OCI-LY7 (cell line): ENCODE results near the gene INSIG2. TPM values are rescaled to one million over a fixed set of nuclear protein-coding genes. Genes with fewer than 3 reads are reported as not detected.

Source experiments
- BruUV-seq: library from RNA; stranded (reverse); fragments of 400-500 nt; replicated peaks from 2 replicates; lab custom pipeline; 2021; lab: Mats Ljungman, UMichigan
- CTCF ChIA-PET: fragments of 300-600 bp; sonication (Branson Sonifier 250); formaldehyde crosslinking; loops from one replicate; lab custom pipeline; 2022; ENCODE audit warnings: antibody characterized with exemption; ENCODE audit not compliant: unreplicated experiment; lab: Charles Lee
- POLR2A ChIA-PET: fragments of 300-600 bp; sonication (Branson Sonifier 250); formaldehyde crosslinking; loops from one replicate; lab custom pipeline; 2022; ENCODE audit warnings: antibody characterized with exemption; lab: Charles Lee
- DNase-seq: peaks from one replicate; pipeline ENCODE4 v3.0.0-alpha.2; 2015; ENCODE audit warnings: low spot score
- H2AFZ ChIP-seq: fragments of 200-600 bp; sonication (generic), shearing (Covaris generic); 2 replicates; pipeline ENCODE4 v1.6.1; 2014; ENCODE audit warnings: mild to moderate bottlenecking, antibody characterized with exemption, low read length, moderate library complexity
- H3K27ac ChIP-seq: fragments of 200-600 bp; sonication (generic); 2 replicates; pipeline ENCODE4 v1.5.1; 2014; ENCODE audit warnings: mixed run types, low read depth, mild to moderate bottlenecking, moderate library complexity, low read length, inconsistent platforms; ENCODE audit not compliant: poor library complexity, severe bottlenecking
- H3K36me3 ChIP-seq: fragments of 200-600 bp; sonication (generic); 2 replicates; pipeline ENCODE4 v1.6.1; 2014; ENCODE audit warnings: mild to moderate bottlenecking, antibody characterized with exemption, low read length, moderate library complexity, mixed read lengths; ENCODE audit not compliant: insufficient read depth
- H3K4me1 ChIP-seq: fragments of 200-600 bp; sonication (generic); 2 replicates; pipeline ENCODE4 v1.5.1; 2014; ENCODE audit warnings: mild to moderate bottlenecking, low read length; ENCODE audit not compliant: insufficient read depth, poor library complexity, severe bottlenecking
- H3K4me2 ChIP-seq: fragments of 200-600 bp; sonication (generic); 2 replicates; pipeline ENCODE4 v1.6.1; 2014; ENCODE audit warnings: mild to moderate bottlenecking, low read length
- H3K4me3 ChIP-seq: fragments of 200-600 bp; sonication (generic); 2 replicates; pipeline ENCODE4 v1.5.1; 2014; ENCODE audit warnings: mild to moderate bottlenecking, low read depth, low read length; ENCODE audit not compliant: poor library complexity, severe bottlenecking
- H3K79me2 ChIP-seq: fragments of 200-600 bp; sonication (generic); 2 replicates; pipeline ENCODE4 v1.6.1; 2016; ENCODE audit warnings: low read depth, mild to moderate bottlenecking, low read length, moderate library complexity, mixed read lengths; ENCODE audit not compliant: insufficient read depth
- H3K9me2 ChIP-seq: fragments of 200-600 bp; sonication (generic); 2 replicates; pipeline ENCODE4 v1.6.1; 2016; ENCODE audit warnings: mild to moderate bottlenecking, low read length, mixed read lengths; ENCODE audit not compliant: insufficient read depth
- H3K9me3 ChIP-seq: fragments of 200-600 bp; sonication (generic); 2 replicates; pipeline ENCODE4 v1.6.1; 2014; ENCODE audit warnings: mild to moderate bottlenecking, mixed run types, low read length, mixed read lengths
- H4K20me1 ChIP-seq: fragments of 200-600 bp; sonication (generic); 2 replicates; pipeline ENCODE4 v1.6.1; 2014; ENCODE audit warnings: mild to moderate bottlenecking, antibody characterized with exemption, low read length, moderate library complexity, mixed read lengths; ENCODE audit not compliant: insufficient read depth
- CTCF ChIP-seq: fragments of 200-600 bp; sonication (generic); conservative IDR thresholded peaks from 2 replicates; pipeline ENCODE4 v1.5.1; 2014; ENCODE audit warnings: mild to moderate bottlenecking, antibody characterized with exemption, low read length, moderate library complexity, mixed read lengths
- EZH2phosphoT487 ChIP-seq: fragments of 200-600 bp; sonication (generic); IDR thresholded peaks from 2 replicates; pipeline ENCODE4 v1.6.1; 2018; ENCODE audit warnings: low read depth, borderline replicate concordance, mild to moderate bottlenecking, mixed run types, antibody characterized with exemption, low read length, moderate library complexity, mixed read lengths
- intact Hi-C: fragments of 100-400 bp; cut with micrococcal nuclease; formaldehyde crosslinking; loops from one replicate; pipeline ENCODE4 v1.10.0; 2022; ENCODE audit not compliant: unreplicated experiment
- total RNA-seq, 2 experiments: library from RNA; depleted of rRNA in 1 of 2; stranded (reverse); fragments of >200 nt in 1 of 2; shearing (Covaris generic) in 1 of 2; gene quantifications; 2 replicates each; pipeline ENCODE4 v1.2.3, GENCODE V29; 2014 to 2022

The INSIG2 gene
- total RNA-seq, 2 experiments from 2014 or later: 5.9 to 21.2 TPM

DNA sequence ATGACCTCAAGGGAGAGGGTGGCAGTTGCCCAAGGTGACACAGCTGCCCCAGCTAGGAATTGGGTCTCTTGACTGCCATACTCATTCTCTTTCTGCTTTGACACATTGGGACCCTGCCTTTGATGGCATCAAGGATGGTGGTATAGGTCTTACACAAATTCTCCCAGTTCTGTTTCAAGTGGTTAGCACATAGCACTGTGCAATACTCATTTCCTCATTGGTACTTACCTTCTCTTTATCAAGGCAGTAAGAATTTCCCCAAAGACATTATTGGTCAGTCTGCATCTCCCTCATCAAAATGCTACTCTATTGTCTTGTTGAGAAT, 38.5 kb upstream of the INSIG2 start:
- Histone ChIP-seq H3K27ac (no peak overlapping the region), H3K9me2 (no peaks in the 10 kb centered on the region), H3K4me1 (peaks cover 51% of the 10 kb centered on the region), H4K20me1 (no peaks in the 10 kb centered on the region), H3K4me3 (no peak overlapping the region), H3K36me3 (no peaks in the 10 kb centered on the region), H3K9me3 (no peaks in the 10 kb centered on the region), H3K4me2 (peak overlapping the region; percentile 35), H2AFZ (peak overlapping the region; percentile 65; the same call in 1 of the 2 replicates), H3K79me2 (no peaks in the 10 kb centered on the region)
- TF ChIP-seq EZH2phosphoT487: no peak
- TF ChIP-seq CTCF: no peak
- no TSS peak for BruUV-seq
- peak; percentile 29 for DNase-seq
- intact Hi-C loops: loop anchor here (5.0 to 10.0 kb wide), 4 partner anchors 153 to 1315 kb away; partner anchors contain the start of genes C2orf76 and DBI
- ChIA-PET CTCF (interaction anchor here (4.1 kb wide), 1 partner anchor 11 kb away, joined by 56 read pairs; no protein-coding TSS in a partner anchor), POLR2A (interaction anchor here (1.1 to 4.8 kb wide), 2 partner anchors 11 to 22 kb away, joined by 4 to 72 read pairs; no protein-coding TSS in a partner anchor)

- no peak for DNase-seq
- Histone ChIP-seq H3K36me3 (no peaks in the 10 kb centered on the region), H2AFZ (peak overlapping the region; percentile 65; the same call in 1 of the 2 replicates), H3K9me2 (no peaks in the 10 kb centered on the region), H3K4me2 (peak overlapping the region; percentile 35), H3K9me3 (no peaks in the 10 kb centered on the region), H4K20me1 (no peaks in the 10 kb centered on the region), H3K79me2 (no peaks in the 10 kb centered on the region), H3K4me1 (peaks cover 57% of the 10 kb centered on the region), H3K4me3 (no peak overlapping the region), H3K27ac (no peak overlapping the region)
- TF ChIP-seq CTCF: no peak
- BruUV-seq: no TSS peak
- CTCF ChIA-PET: interaction anchor here (2.1 kb wide), 1 partner anchor 10 kb away, joined by 11 read pairs; no protein-coding TSS in a partner anchor
- POLR2A ChIA-PET: interaction anchor here (0.8 to 2.0 kb wide), 4 partner anchors 10 to 41 kb away, joined by 3 to 12 read pairs (median 4); no protein-coding TSS in a partner anchor
- intact Hi-C loops: loop anchor here (10.0 kb wide), 2 partner anchors 1264 to 1314 kb away; partner anchors contain the start of genes C2orf76 and DBI
These were observed 37.9 kb upstream of the INSIG2 start for GRCh38 chr2:118050386-118050785.

DNA sequence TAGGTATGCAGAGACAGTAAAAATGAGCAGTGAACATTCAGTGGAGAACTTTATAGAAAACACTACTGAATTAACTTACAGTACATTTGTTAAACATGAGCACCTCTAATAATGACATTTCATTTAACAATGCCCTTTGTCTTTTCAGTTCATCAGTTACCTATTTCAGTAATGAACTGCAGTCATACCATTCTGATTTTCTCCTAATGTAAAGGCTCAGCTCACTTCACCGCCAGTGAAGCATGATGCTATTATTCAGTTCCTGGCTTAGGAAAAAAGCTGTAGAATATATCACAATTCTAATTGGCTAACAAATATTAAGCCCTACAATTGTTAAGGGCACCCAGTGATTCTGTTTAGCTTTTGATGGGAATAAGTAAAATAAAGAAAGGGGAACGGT, 37.3 kb upstream of the INSIG2 start:
- Histone ChIP-seq H3K27ac (no peak overlapping the region), H3K9me2 (no peaks in the 10 kb centered on the region), H2AFZ (peak overlapping the region; percentile 65; the same call in 1 of the 2 replicates), H3K9me3 (no peaks in the 10 kb centered on the region), H4K20me1 (no peaks in the 10 kb centered on the region), H3K4me1 (peaks cover 63% of the 10 kb centered on the region), H3K79me2 (no peaks in the 10 kb centered on the region), H3K36me3 (no peaks in the 10 kb centered on the region), H3K4me2 (peak overlapping the region; percentile 35; the same call in 1 of the 2 replicates), H3K4me3 (no peak overlapping the region)
- DNase-seq: no peak
- ChIA-PET POLR2A (interaction anchor here (0.7 to 2.0 kb wide), 7 partner anchors 10 to 565 kb away, joined by 3 to 12 read pairs (median 3); no protein-coding TSS in a partner anchor), CTCF (interaction anchor here (2.1 kb wide), 1 partner anchor 10 kb away, joined by 11 read pairs; no protein-coding TSS in a partner anchor)
- intact Hi-C loops: loop anchor here (10.0 kb wide), 2 partner anchors 1264 to 1314 kb away; partner anchors contain the start of genes C2orf76 and DBI
- no TSS peak for BruUV-seq
- no peak for TF ChIP-seq CTCF
- TF ChIP-seq EZH2phosphoT487: no peak
